ENCODE measurements around the gene STAT1. TPM values are rescaled to one million over a fixed set of nuclear protein-coding genes. Genes with fewer than 3 reads are reported as not detected.
A peak's percentile ranks its signal among the peaks of the same experiment; 100 is the strongest.

The STAT1 gene
- 89.9 TPM for total RNA-seq

DNA sequence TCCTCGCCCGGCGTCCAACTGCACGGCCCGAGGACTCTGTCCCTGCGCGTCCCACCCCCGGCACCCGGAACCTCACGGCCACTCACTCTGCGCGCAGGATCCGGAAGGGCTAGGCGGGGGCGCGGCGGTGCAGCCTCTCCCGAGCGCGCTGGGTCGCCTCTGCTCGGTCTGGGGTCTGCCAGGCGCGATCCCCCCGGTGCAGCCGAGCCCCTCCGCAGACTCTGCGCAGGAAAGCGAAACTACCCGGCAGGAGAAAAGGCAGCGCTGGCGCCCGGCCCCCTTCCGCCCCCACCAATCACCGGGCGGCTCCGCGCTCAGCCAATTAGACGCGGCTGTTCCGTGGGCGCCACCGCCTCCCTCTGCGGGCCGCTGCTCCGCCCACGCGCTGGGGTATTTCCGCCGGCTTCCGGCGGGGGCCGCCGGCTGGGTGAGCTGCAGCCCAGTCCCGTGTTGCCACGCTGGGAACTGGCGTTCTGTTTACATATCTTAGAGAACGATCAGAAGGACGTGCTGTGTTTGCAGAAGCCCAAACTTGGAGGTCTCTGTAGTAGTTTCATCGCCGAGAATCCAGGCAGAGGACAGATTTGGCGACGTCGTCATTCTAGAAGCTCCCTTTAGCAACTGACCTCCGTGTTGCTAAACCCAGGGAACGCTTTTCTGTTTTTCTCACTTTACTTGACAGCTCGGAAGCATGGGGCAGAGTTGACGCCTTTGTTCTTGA is at the start of gene STAT1:
STAT1 (minus strand) TSS at position 240 of the 721 bp plus-strand sequence. CDS start 4,168 bp downstream, outside the sequence.
- Histone ChIP-seq H3K9me3 (ENCODE audit: low read depth, low read length) (no peaks in the 10 kb centered on the region), H3K27me3 (ENCODE audit: insufficient read depth, low read length) (no peaks in the 10 kb centered on the region), H3K4me1 (ENCODE audit: insufficient read depth, low read length) (peaks cover 48% of the 10 kb centered on the region), H3K4me3 (ENCODE audit: low read length) (peak within 1 kb of the TSS; percentile 98)

- no peaks in the 10 kb centered on the region for H3K9me3 ChIP-seq (ENCODE audit: low read depth, low read length)
- peaks cover 35% of the 10 kb centered on the region for H3K4me1 ChIP-seq (ENCODE audit: insufficient read depth, low read length)
- no peak overlapping the region for H3K4me3 ChIP-seq (ENCODE audit: low read length)
- H3K27me3 ChIP-seq (ENCODE audit: insufficient read depth, low read length), result no peaks in the 10 kb centered on the region
Measured at GRCh38 chr2:191063584-191063983, 49.6 kb upstream of the STAT1 start.

DNA sequence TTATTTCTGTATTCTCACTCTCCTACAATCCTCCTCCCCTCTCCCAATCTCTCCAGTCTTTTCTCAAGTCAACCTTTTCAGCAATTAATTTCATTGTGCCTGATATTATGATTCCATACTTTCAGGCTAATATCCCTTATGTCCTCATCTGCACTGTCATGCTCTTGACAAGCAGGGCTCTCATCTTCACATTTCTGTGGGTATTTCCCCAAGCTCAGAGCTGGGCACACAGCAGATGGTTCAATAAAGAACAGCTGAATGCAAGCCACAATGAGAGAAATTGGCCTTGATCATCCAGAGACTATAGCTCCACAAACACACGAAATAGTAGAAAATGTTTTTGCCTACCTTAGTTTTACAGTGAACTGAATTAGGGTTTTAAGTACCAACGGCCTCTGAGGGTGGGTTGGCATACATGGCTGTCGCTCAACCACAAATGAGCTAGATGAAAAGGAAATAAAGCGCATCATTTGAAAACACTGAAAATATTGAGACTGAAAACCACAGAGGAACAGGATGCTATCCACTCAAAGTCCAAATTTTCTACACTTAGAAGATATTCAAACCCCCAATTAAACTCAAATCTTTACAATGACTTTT is 47.5 kb upstream of the STAT1 start:
- no peaks in the 10 kb centered on the region for H3K9me3 ChIP-seq (ENCODE audit: low read depth, low read length)
- H3K4me1 ChIP-seq (ENCODE audit: insufficient read depth, low read length), result peaks cover 39% of the 10 kb centered on the region
- H3K27me3 ChIP-seq (ENCODE audit: insufficient read depth, low read length), result no peaks in the 10 kb centered on the region
- H3K4me3 ChIP-seq (ENCODE audit: low read length), result no peak overlapping the region

DNA sequence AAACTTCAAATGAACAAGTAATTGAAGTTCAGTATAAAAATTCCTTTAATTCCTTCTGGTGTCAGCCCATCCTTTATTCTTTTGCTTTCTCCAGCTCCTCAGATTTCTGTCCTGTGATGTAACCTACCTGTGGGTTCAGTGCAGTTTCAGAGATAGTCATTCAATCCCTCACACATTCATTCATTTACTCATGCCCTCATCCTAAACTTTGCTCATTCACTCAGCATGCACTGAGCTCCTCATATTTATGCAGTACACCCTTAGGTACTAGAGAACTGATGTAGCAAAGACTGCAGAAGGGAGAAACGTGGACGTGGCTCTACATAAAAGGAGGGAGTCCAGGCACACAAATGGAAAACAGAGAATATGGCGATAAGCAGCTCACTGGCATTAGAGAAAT is 45.3 kb upstream of the STAT1 start:
- Histone ChIP-seq H3K4me1 (ENCODE audit: insufficient read depth, low read length) (peaks cover 32% of the 10 kb centered on the region), H3K4me3 (ENCODE audit: low read length) (no peak overlapping the region), H3K9me3 (ENCODE audit: low read depth, low read length) (no peaks in the 10 kb centered on the region), H3K27me3 (ENCODE audit: insufficient read depth, low read length) (no peaks in the 10 kb centered on the region)

DNA sequence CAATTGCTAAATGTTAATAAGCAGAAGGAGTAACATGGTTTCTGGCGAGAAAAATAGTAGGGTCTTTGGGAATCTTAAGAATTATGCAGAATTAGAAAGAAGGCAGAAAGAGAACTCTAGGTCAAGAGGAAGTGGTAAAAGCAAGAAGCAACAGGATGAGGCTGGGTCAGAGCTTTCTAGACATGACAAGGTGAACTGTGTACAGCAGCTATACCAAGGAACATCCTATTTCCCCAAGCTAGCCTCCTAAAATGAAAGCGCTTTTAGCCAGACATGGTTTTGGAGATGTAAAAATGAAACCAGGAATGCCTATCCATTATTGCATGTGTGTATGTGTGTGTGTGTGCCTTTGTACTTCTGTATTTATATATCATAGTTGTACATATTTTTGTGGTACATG is 42.3 kb upstream of the STAT1 start:
- Histone ChIP-seq H3K27me3 (ENCODE audit: insufficient read depth, low read length) (no peaks in the 10 kb centered on the region), H3K4me3 (ENCODE audit: low read length) (no peak overlapping the region), H3K9me3 (ENCODE audit: low read depth, low read length) (no peaks in the 10 kb centered on the region), H3K4me1 (ENCODE audit: insufficient read depth, low read length) (peaks cover 23% of the 10 kb centered on the region)

GRCh38 chr2:191053256-191053655 is 39.3 kb upstream of the STAT1 start:
- peaks cover 21% of the 10 kb centered on the region for H3K4me1 ChIP-seq (ENCODE audit: insufficient read depth, low read length)
- H3K4me3 ChIP-seq (ENCODE audit: low read length), result no peak overlapping the region
- no peaks in the 10 kb centered on the region for H3K9me3 ChIP-seq (ENCODE audit: low read depth, low read length)
- no peaks in the 10 kb centered on the region for H3K27me3 ChIP-seq (ENCODE audit: insufficient read depth, low read length)

GRCh38 chr2:191051825-191052778 is 38.1 kb upstream of the STAT1 start:
- H3K4me1 ChIP-seq (ENCODE audit: insufficient read depth, low read length), result peaks cover 20% of the 10 kb centered on the region
- H3K4me3 ChIP-seq (ENCODE audit: low read length), result no peak overlapping the region
- H3K27me3 ChIP-seq (ENCODE audit: insufficient read depth, low read length), result no peaks in the 10 kb centered on the region
- H3K9me3 ChIP-seq (ENCODE audit: low read depth, low read length), result no peaks in the 10 kb centered on the region

DNA sequence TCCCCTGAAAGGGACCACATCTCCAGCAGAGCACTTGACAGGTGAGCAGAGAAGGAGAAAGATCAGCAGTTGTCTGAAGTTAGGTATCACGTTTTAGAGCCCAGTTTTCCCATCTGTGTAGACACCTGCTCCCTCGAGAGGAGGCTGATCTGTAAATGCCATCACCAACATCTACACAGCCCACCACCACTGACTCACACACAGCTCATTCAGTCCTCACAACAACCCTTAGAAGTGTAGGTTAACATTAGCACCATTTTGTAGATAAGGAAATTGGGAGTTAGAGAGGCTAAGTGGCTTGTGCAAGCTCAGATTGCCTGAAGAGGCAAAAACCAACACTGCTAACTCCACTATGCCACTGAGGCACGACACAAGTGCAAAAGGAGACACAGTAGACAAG is 37.2 kb upstream of the STAT1 start:
- Histone ChIP-seq H3K9me3 (ENCODE audit: low read depth, low read length) (no peaks in the 10 kb centered on the region), H3K27me3 (ENCODE audit: insufficient read depth, low read length) (no peaks in the 10 kb centered on the region), H3K4me3 (ENCODE audit: low read length) (no peak overlapping the region), H3K4me1 (ENCODE audit: insufficient read depth, low read length) (peaks cover 13% of the 10 kb centered on the region)

DNA sequence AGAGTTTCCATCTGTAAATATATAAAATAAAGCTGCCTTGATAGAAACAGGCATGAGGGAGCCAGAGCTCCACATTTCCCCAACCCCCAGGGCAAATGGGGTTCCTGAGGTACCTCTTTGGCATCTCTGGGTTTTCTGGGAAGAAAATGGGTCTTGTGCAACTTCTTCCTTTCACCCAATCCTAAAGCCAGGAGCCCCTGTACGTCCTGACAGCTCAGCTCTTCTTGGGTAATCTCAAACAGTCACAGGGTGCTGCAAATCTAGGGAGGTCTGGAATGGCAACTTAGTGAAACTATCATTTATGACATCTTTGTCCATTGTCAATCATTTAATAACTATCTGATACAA is 36.6 kb upstream of the STAT1 start:
- Histone ChIP-seq H3K4me1 (ENCODE audit: insufficient read depth, low read length) (peaks cover 11% of the 10 kb centered on the region), H3K9me3 (ENCODE audit: low read depth, low read length) (no peaks in the 10 kb centered on the region), H3K4me3 (ENCODE audit: low read length) (no peak overlapping the region), H3K27me3 (ENCODE audit: insufficient read depth, low read length) (no peaks in the 10 kb centered on the region)

DNA sequence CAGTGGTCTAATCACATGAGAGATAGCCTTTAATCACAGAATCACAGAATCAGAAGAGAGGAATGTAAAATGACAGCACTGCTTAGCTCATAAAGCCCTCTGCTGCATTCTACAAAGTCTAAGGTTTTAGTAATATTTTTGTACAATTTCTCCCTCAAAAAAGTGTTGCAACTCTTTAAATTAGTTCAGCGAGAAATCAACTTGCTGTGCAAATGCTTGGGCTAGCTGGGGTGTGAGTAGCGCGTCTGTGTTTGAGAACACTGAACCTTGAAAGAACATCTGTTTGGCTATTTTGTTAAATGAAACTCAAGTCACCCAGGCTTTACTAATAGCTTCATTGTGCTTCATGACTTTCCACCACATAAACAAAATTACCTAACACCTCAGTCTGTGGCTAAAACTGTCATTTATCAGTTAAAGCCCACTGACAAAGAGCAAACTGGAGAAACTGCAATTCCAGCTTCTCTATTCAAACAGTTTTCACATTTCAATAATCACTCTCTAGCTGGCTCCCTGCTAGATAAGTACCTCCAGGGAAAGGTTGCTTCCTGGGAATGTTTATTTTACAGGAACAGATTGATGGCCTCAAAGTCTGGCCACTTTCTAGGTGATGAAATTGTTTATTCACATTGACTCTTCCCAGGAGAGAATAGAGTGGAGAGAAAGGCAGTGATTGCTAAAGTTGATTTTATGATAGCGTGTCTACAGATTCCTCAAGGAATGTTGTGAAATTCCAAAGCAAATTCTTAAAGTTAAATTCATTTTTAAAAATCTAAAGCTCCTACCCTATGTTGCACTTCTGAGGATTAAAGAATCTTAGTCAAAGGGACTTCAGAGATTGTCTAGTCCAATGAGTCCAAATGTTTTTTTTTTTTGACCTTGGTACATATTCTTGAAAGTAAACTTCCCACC is 36.0 kb upstream of the STAT1 start:
- Histone ChIP-seq H3K4me3 (ENCODE audit: low read length) (no peak overlapping the region), H3K4me1 (ENCODE audit: insufficient read depth, low read length) (peaks cover 11% of the 10 kb centered on the region), H3K27me3 (ENCODE audit: insufficient read depth, low read length) (no peaks in the 10 kb centered on the region), H3K9me3 (ENCODE audit: low read depth, low read length) (no peaks in the 10 kb centered on the region)

DNA sequence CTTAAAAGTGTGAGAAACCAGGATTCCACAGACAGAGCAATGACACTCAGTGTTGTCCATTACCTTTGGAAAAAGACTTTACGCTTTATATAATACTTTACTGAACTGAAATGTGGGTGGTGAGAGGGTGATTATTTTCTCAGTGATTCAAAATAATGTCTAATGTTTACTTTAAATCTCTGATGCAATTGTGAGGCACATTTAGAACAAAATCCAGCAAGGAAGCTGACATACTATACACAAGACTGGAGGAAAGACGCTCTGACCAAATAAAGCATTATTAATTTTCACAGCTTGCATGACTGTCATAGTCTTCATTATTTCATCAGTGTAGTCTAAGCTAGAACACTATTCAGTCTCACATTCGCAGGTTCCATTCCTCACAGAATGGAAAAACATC is 34.1 kb upstream of the STAT1 start:
- Histone ChIP-seq H3K4me3 (ENCODE audit: low read length) (no peak overlapping the region), H3K27me3 (ENCODE audit: insufficient read depth, low read length) (no peaks in the 10 kb centered on the region), H3K4me1 (ENCODE audit: insufficient read depth, low read length) (peaks cover 11% of the 10 kb centered on the region), H3K9me3 (ENCODE audit: low read depth, low read length) (no peaks in the 10 kb centered on the region)

DNA sequence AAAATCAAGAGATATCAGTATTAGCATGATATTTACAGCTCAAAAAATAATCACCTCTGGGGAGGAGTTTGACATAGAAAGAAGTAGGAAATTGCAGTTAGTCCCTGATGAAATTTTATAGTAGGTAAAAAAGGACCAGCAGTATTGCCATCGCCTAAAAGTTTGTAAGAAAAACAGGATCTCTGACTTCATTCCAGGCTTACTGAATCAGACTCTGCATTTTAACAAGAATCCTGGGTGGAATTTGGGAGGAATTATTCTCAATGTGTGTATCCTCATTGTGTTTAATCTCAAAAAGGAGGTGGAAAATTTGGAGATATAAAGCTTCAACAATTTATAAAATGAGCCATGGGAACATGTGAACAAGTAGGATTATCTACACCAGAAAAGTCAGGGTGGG is 31.2 kb upstream of the STAT1 start:
- no peaks in the 10 kb centered on the region for H3K4me1 ChIP-seq (ENCODE audit: insufficient read depth, low read length)
- H3K27me3 ChIP-seq (ENCODE audit: insufficient read depth, low read length), result no peaks in the 10 kb centered on the region
- H3K4me3 ChIP-seq (ENCODE audit: low read length), result no peak overlapping the region
- no peaks in the 10 kb centered on the region for H3K9me3 ChIP-seq (ENCODE audit: low read depth, low read length)

GRCh38 chr2:191043438-191043837 is 29.5 kb upstream of the STAT1 start:
- H3K4me1 ChIP-seq (ENCODE audit: insufficient read depth, low read length), result peaks cover 9% of the 10 kb centered on the region
- H3K27me3 ChIP-seq (ENCODE audit: insufficient read depth, low read length), result no peaks in the 10 kb centered on the region
- H3K4me3 ChIP-seq (ENCODE audit: low read length), result no peak overlapping the region
- H3K9me3 ChIP-seq (ENCODE audit: low read depth, low read length), result no peaks in the 10 kb centered on the region

DNA sequence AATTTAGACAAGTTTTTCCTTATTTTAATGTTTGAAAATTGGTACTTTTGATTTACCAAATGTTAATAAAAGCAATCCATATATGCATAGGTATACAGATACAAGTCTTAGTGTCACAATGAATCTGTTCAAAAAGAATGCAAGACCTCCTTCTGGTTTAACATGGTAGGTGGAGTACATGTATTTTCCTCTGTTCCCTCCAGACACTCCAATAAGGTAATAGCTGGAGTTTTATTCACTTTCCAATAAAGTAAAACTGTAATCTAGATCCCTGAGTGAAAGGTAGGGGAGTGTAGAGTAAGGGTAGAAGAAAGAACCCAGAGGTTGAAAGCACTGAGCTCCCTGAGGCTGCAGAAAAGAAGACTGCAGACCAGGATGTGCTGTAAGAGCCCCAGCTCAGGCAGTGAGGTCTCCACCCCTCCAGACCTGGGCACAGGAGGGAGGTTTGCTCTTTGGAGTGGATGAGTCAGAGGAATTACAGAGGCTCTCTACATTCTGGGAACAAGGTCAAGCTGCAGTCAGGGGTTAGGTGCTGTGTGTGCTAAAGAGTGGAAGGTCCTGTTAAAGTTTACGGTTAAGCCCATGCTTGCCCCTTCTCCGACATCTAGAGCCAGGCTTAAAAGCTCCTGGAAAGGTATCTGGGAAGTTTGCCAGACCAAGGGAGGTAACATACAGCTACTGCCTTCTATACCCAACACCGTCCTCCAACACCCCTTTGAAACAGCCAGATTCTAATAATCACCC is 27.6 kb upstream of the STAT1 start:
- no peaks in the 10 kb centered on the region for H3K9me3 ChIP-seq (ENCODE audit: low read depth, low read length)
- no peaks in the 10 kb centered on the region for H3K27me3 ChIP-seq (ENCODE audit: insufficient read depth, low read length)
- H3K4me3 ChIP-seq (ENCODE audit: low read length), result no peak overlapping the region
- peaks cover 20% of the 10 kb centered on the region for H3K4me1 ChIP-seq (ENCODE audit: insufficient read depth, low read length)
